Measurements from ENCODE around the gene ASB4.

- no peak for TF ChIP-seq TAF1 (IDR thresholded peaks at IDR 0.05; ENCODE audit: borderline replicate concordance, low read depth, low read length)
- no peak for TF ChIP-seq POLR2A (IDR thresholded peaks at IDR 0.05; ENCODE audit: low read depth, low read length)
Observed at GRCh38 chr7:95493844-95494243, 8.1 kb downstream of the ASB4 start.
